PC-3 (cell line): ENCODE results near the gene PITRM1. TPM values are rescaled to one million over a fixed set of nuclear protein-coding genes. Genes with fewer than 3 reads are reported as not detected.

ENCODE experiments used
- ATAC-seq: fragments of 200-7000 bp; cut with Tn5 transposase; 2 replicates; pipeline ENCODE4 v1.9.1; 2020; ENCODE audit warnings: mild to moderate bottlenecking, moderate library complexity
- BruUV-seq: library from RNA; stranded (reverse); fragments of 400-500 nt; replicated peaks from 2 replicates; lab custom pipeline; 2021; lab: Mats Ljungman, UMichigan
- CTCF ChIA-PET: fragments of 300-600 bp; sonication (Branson Sonifier 250); formaldehyde crosslinking; loops from one replicate; lab custom pipeline; 2022; ENCODE audit warnings: antibody characterized with exemption; lab: Charles Lee
- POLR2A ChIA-PET: fragments of 300-600 bp; sonication (Branson Sonifier 250); formaldehyde crosslinking; loops from one replicate; lab custom pipeline; 2022; ENCODE audit warnings: antibody characterized with exemption; ENCODE audit not compliant: unreplicated experiment; lab: Charles Lee
- DNase-seq: peaks from one replicate; pipeline ENCODE4 v3.0.0-alpha.2; 2015
- H2AFZ ChIP-seq: fragments of 300-600 bp; sonication (generic); 2 replicates; pipeline ENCODE4 v1.6.0; 2016; ENCODE audit warnings: antibody characterized with exemption, low read length
- H3F3A ChIP-seq: fragments of 300-600 bp; sonication (generic); one replicate; pipeline ENCODE4 v1.6.0; 2017; ENCODE audit warnings: antibody characterized with exemption, low read length, control low read depth, mild to moderate bottlenecking; ENCODE audit not compliant: unreplicated experiment
- H3K27ac ChIP-seq: fragments of 300-600 bp; sonication (generic); 2 replicates; pipeline ENCODE4 v1.5.1; 2016; ENCODE audit warnings: mild to moderate bottlenecking, low read length
- H3K27me3 ChIP-seq: fragments of 300-600 bp; sonication (generic); 2 replicates; pipeline ENCODE4 v1.6.1; 2016; ENCODE audit warnings: low read length, mixed read lengths
- H3K36me3 ChIP-seq: fragments of 300-600 bp; sonication (generic); 2 replicates; pipeline ENCODE4 v1.6.1; 2016; ENCODE audit warnings: low read depth, mixed run types, low read length, mixed read lengths
- H3K4me1 ChIP-seq: fragments of 300-600 bp; sonication (generic); 2 replicates; pipeline ENCODE4 v1.5.1; 2016; ENCODE audit warnings: low read length; ENCODE audit not compliant: insufficient read depth
- H3K4me2 ChIP-seq: fragments of 300-600 bp; sonication (generic); 2 replicates; pipeline ENCODE4 v1.6.0; 2016; ENCODE audit warnings: low read length
- H3K4me3 ChIP-seq: fragments of 300-600 bp; sonication (generic); 2 replicates; pipeline ENCODE4 v1.5.1; 2016; ENCODE audit warnings: mild to moderate bottlenecking, low read length, mixed read lengths
- H3K79me2 ChIP-seq: fragments of 300-600 bp; sonication (generic); 2 replicates; pipeline ENCODE4 v1.6.1; 2017; ENCODE audit warnings: low read length, mixed read lengths
- H3K9ac ChIP-seq: fragments of 300-600 bp; sonication (generic); 2 replicates; pipeline ENCODE4 v1.6.0; 2016; ENCODE audit warnings: mild to moderate bottlenecking, low read length
- H3K9me2 ChIP-seq: fragments of 300-600 bp; sonication (generic); replicated peaks from 2 replicates; pipeline ENCODE4 v1.6.1; 2016; ENCODE audit warnings: mixed run types, low read length, mixed read lengths
- H3K9me3 ChIP-seq: fragments of 300-600 bp; sonication (generic); 2 replicates; pipeline ENCODE4 v1.6.1; 2016; ENCODE audit warnings: low read length, mixed read lengths
- H4K20me1 ChIP-seq: fragments of 300-600 bp; sonication (generic); 2 replicates; pipeline ENCODE4 v1.6.1; 2016; ENCODE audit warnings: low read length, mixed read lengths
- EZH2 ChIP-seq: fragments of 300-600 bp; sonication (generic); IDR thresholded peaks from one replicate; pipeline ENCODE4 v1.6.1; 2017; ENCODE audit warnings: antibody characterized with exemption, mild to moderate bottlenecking, low read length; ENCODE audit not compliant: unreplicated experiment
- EZH2phosphoT487 ChIP-seq: fragments of 300-600 bp; sonication (generic); IDR thresholded peaks from 2 replicates; pipeline ENCODE4 v1.6.1; 2018; ENCODE audit warnings: mild to moderate bottlenecking, antibody characterized with exemption, low read length, borderline replicate concordance
- intact Hi-C: fragments of 100-400 bp; cut with micrococcal nuclease; formaldehyde crosslinking; loops from 2 replicates; pipeline ENCODE4 v1.9.0; 2023
- total RNA-seq: library from RNA; depleted of rRNA; stranded (reverse); fragments of >200 nt; gene quantifications from 2 replicates; pipeline ENCODE4 v1.2.3, GENCODE V29; 2014
- TF ChIP-seq, protein P1 (sequence below): fragments of 300-600 bp; sonication (generic); conservative IDR thresholded peaks from 2 replicates; pipeline ENCODE4 v1.5.1; 2017; ENCODE audit warnings: antibody characterized with exemption, low read depth, mild to moderate bottlenecking, low read length

Gene PITRM1
- total RNA-seq, 1 experiment from 2014 or later = 73.2 TPM

DNA sequence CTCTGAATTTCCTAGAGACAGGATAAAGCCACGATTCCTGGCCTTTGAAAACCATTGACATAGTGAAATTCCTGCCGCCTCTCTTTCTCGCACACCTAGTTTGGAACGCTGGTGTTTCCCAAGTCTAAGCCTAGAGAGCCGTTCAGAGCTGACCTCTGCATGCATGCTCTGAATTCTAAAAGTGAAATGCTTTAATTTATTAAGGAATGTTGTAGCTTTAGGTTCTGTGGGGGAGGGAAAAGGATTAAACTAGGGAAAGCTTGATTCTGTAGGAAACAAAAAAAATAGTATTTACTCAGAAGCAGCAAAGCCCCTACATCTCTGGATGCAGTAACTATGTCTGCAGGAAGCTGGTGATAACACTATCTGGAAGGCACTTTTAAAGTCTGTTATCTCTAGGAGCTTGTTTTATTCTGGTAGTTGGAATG lies 78.0 kb downstream of the PITRM1 start:
- no peaks in the 10 kb centered on the region for H4K20me1 ChIP-seq
- no peak for DNase-seq
- ChIA-PET CTCF (no interaction called here), POLR2A (interaction anchor here (0.6 kb wide), 1 partner anchor 11 kb away, joined by 3 read pairs; no protein-coding TSS in a partner anchor)
- ATAC-seq = no peak
- H3K4me2 ChIP-seq = peak overlapping the region; percentile 88
- H3K9me3 ChIP-seq = no peaks in the 10 kb centered on the region
- peak overlapping the region; percentile 83 for H3K9ac ChIP-seq
- H2AFZ ChIP-seq = no peak overlapping the region
- H3K4me1 ChIP-seq = peaks cover 55% of the 10 kb centered on the region
- H3K27ac ChIP-seq = peak overlapping the region; percentile 98
- H3K4me3 ChIP-seq = peak overlapping the region; percentile 50
- peaks cover 4% of the 10 kb centered on the region for H3F3A ChIP-seq
- intact Hi-C loops = loop anchor here (1.0 to 2.0 kb wide), 2 partner anchors 14 to 24 kb away; no protein-coding TSS in a partner anchor
- no peaks in the 10 kb centered on the region for H3K9me2 ChIP-seq
- H3K36me3 ChIP-seq = no peaks in the 10 kb centered on the region
- H3K27me3 ChIP-seq = no peaks in the 10 kb centered on the region
- peaks cover 65% of the 10 kb centered on the region for H3K79me2 ChIP-seq
- TF ChIP-seq EZH2 (no peak), EZH2phosphoT487 (no peak)
- TF ChIP-seq, protein P1, sequence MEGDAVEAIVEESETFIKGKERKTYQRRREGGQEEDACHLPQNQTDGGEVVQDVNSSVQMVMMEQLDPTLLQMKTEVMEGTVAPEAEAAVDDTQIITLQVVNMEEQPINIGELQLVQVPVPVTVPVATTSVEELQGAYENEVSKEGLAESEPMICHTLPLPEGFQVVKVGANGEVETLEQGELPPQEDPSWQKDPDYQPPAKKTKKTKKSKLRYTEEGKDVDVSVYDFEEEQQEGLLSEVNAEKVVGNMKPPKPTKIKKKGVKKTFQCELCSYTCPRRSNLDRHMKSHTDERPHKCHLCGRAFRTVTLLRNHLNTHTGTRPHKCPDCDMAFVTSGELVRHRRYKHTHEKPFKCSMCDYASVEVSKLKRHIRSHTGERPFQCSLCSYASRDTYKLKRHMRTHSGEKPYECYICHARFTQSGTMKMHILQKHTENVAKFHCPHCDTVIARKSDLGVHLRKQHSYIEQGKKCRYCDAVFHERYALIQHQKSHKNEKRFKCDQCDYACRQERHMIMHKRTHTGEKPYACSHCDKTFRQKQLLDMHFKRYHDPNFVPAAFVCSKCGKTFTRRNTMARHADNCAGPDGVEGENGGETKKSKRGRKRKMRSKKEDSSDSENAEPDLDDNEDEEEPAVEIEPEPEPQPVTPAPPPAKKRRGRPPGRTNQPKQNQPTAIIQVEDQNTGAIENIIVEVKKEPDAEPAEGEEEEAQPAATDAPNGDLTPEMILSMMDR = no peak
- no TSS peak for BruUV-seq

DNA sequence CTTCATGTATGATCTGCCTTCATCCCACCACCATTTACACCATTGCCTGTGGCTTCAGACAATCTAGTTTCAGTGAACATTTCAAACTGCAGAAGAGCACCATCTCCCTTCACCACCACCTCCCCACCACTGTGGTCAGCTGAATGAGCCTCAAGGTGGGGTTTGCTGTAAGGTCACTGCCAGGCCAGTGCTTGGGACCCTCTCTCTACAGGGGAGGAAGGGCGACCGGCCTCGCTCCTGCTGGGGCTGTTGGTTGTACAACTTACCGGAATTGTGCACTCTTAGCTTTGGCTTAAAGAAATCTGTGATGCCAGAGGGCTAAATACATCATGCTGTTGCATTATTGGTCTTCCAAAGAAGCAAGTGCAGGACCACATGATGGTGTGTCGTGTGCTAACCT lies 78.6 kb downstream of the PITRM1 start:
- no peak for ATAC-seq
- TF ChIP-seq EZH2phosphoT487 (no peak), EZH2 (no peak)
- TF ChIP-seq, protein P1 = no peak
- Histone ChIP-seq H3K9ac (no peak overlapping the region), H3K9me2 (no peaks in the 10 kb centered on the region), H3K4me1 (peaks cover 55% of the 10 kb centered on the region), H3K4me2 (no peak overlapping the region), H2AFZ (no peak overlapping the region), H4K20me1 (no peaks in the 10 kb centered on the region), H3K27ac (peak overlapping the region; percentile 98), H3K27me3 (no peaks in the 10 kb centered on the region), H3K79me2 (peaks cover 64% of the 10 kb centered on the region), H3K9me3 (no peaks in the 10 kb centered on the region), H3F3A (peaks cover 4% of the 10 kb centered on the region), H3K36me3 (no peaks in the 10 kb centered on the region), H3K4me3 (no peak overlapping the region)
- DNase-seq = no peak
- intact Hi-C loops = loop anchor here (2.0 kb wide), 1 partner anchor 23 kb away; no protein-coding TSS in a partner anchor
- no TSS peak for BruUV-seq
- CTCF ChIA-PET = no interaction called here
- POLR2A ChIA-PET = no interaction called here

DNA sequence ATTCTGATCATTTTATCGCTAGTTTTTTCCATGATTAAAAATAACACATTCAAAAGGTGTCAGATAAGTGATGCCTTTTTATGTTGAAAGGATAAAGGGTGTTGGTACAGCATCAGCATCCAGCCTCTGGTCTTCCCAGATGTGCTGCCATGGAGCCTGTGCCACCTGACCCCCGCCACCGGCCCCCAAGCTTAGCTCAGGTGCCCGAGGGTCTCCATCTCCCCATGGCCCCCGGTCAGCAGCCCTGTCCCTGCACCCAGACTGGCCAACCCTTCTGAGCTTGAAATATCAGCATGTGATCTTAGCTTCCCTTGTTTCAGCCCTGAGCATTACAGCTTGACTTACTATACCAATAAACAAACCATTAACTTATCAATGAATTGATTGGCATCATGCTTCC lies 80.7 kb downstream of the PITRM1 start:
- no peaks in the 10 kb centered on the region for H4K20me1 ChIP-seq
- H3K9me2 ChIP-seq = no peaks in the 10 kb centered on the region
- H2AFZ ChIP-seq = no peak overlapping the region
- peaks cover 58% of the 10 kb centered on the region for H3K79me2 ChIP-seq
- H3F3A ChIP-seq = peaks cover 4% of the 10 kb centered on the region
- ChIA-PET POLR2A (no interaction called here), CTCF (interaction anchor here (1.6 kb wide), 1 partner anchor 11 kb away, joined by 5 read pairs; no protein-coding TSS in a partner anchor)
- peak overlapping the region; percentile 88 for H3K4me2 ChIP-seq
- H3K36me3 ChIP-seq = no peaks in the 10 kb centered on the region
- H3K4me1 ChIP-seq = peaks cover 51% of the 10 kb centered on the region
- TF ChIP-seq, protein P1 = no peak
- TF ChIP-seq EZH2phosphoT487 (no peak), EZH2 (no peak)
- H3K4me3 ChIP-seq = peak overlapping the region; percentile 30; the same call in 1 of the 2 replicates
- H3K9me3 ChIP-seq = no peaks in the 10 kb centered on the region
- no peaks in the 10 kb centered on the region for H3K27me3 ChIP-seq
- no TSS peak for BruUV-seq
- no peak overlapping the region; the same call in 1 of the 2 replicates for H3K9ac ChIP-seq
- no peak for DNase-seq
- intact Hi-C loops = no loop called here
- peak overlapping the region; percentile 99 for H3K27ac ChIP-seq
- ATAC-seq = no peak
